ENCODE measurements around the gene LRRK1. TPM values are rescaled to one million over a fixed set of nuclear protein-coding genes. Genes with fewer than 3 reads are reported as not detected.

The LRRK1 gene
- total and polyA plus RNA-seq, 2 of the 13 experiments (the other 11 are each of a cell fraction or from before 2014, with no cell fraction given), result 0.13 to 1.2 TPM

DNA sequence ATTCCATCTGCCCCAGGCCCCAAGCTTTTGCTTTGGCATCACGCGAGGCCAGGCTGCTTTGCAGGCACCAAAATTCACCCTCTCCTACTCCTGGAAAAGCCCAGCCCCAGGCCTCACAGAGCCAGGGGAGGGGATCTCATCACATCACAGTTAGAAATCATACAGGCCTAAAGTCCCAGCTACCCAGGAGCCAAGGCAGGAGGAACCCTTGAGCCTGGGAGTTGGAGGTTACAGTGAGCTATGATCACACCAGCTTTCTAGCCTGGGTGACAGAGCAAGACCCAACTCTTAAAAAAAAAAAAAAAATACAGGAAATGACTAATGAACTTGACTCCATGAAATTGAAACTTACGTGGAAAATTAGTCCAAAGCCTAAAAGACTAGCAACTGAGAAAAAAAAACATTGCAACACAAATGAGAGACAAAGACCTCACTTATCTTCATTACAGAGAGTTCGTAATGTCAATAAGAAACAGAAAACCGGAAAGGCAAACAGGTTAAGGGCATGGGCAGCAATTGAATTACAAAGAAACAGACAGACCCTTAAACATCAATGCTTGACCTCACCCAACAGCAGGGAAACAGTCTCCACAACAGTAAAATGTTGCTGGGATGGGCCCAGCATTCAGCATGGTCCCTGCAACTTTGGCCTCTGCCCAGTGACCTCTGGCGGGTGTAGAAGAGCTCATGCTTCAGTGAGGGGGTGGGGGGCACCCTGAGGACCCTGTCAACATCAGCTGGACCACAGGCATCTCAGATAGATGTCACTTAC lies 151.5 kb downstream of the LRRK1 start (continued):
- no peak for TF ChIP-seq STAT5B (CRISPR knock-in tag; IDR thresholded peaks at IDR 0.05)
- 0 out of 2 replicates have a peak, but pooled peaks have one; percentile 21 for TF ChIP-seq MAZ (IDR thresholded peaks at IDR 0.05; ENCODE audit: borderline replicate concordance, low read depth, low read length)
- no peak for TF ChIP-seq MAZ (CRISPR knock-in tag; IDR thresholded peaks at IDR 0.05; ENCODE audit: low read depth)
- TF ChIP-seq PREB (CRISPR knock-in tag; IDR thresholded peaks at IDR 0.05), result no peak
- TF ChIP-seq ZNF530 (CRISPR knock-in tag; IDR thresholded peaks at IDR 0.05; ENCODE audit: low read depth), result no peak
- TF ChIP-seq, protein P1, sequence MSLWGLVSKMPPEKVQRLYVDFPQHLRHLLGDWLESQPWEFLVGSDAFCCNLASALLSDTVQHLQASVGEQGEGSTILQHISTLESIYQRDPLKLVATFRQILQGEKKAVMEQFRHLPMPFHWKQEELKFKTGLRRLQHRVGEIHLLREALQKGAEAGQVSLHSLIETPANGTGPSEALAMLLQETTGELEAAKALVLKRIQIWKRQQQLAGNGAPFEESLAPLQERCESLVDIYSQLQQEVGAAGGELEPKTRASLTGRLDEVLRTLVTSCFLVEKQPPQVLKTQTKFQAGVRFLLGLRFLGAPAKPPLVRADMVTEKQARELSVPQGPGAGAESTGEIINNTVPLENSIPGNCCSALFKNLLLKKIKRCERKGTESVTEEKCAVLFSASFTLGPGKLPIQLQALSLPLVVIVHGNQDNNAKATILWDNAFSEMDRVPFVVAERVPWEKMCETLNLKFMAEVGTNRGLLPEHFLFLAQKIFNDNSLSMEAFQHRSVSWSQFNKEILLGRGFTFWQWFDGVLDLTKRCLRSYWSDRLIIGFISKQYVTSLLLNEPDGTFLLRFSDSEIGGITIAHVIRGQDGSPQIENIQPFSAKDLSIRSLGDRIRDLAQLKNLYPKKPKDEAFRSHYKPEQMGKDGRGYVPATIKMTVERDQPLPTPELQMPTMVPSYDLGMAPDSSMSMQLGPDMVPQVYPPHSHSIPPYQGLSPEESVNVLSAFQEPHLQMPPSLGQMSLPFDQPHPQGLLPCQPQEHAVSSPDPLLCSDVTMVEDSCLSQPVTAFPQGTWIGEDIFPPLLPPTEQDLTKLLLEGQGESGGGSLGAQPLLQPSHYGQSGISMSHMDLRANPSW (CRISPR knock-in tag; IDR thresholded peaks at IDR 0.05; ENCODE audit: borderline replicate concordance), result peak; percentile 94
- TF ChIP-seq ZNF781 (CRISPR knock-in tag; IDR thresholded peaks at IDR 0.05; ENCODE audit: borderline replicate concordance, not compliant biosample characterization), result no peak
- TF ChIP-seq, protein P2, sequence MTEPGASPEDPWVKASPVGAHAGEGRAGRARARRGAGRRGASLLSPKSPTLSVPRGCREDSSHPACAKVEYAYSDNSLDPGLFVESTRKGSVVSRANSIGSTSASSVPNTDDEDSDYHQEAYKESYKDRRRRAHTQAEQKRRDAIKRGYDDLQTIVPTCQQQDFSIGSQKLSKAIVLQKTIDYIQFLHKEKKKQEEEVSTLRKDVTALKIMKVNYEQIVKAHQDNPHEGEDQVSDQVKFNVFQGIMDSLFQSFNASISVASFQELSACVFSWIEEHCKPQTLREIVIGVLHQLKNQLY (CRISPR knock-in tag; IDR thresholded peaks at IDR 0.05), result peak; percentile 48; the same call in 1 of the 2 replicates
- TF ChIP-seq ZNF256 (CRISPR knock-in tag; conservative IDR thresholded peaks at IDR 0.05), result no peak
- TF ChIP-seq CCDC6 (CRISPR knock-in tag; IDR thresholded peaks at IDR 0.05), result no peak
- peak; percentile 23; the same call in 1 of the 2 replicates for TF ChIP-seq SMC3 (IDR thresholded peaks at IDR 0.05; ENCODE audit: low read length)
- no peak for TF ChIP-seq SOX6 (IDR thresholded peaks at IDR 0.05)
- peak; percentile 99 for TF ChIP-seq SOX6 (CRISPR knock-in tag; IDR thresholded peaks at IDR 0.05)
- no peak for TF ChIP-seq ZNF180 (CRISPR knock-in tag; IDR thresholded peaks at IDR 0.05; ENCODE audit: borderline replicate concordance, low read depth)
- TF ChIP-seq ZNF20 (CRISPR knock-in tag; IDR thresholded peaks at IDR 0.05), result no peak
- no peak for TF ChIP-seq PHF20 (CRISPR knock-in tag; IDR thresholded peaks at IDR 0.05)
- TF ChIP-seq ZBTB14 (CRISPR knock-in tag; IDR thresholded peaks at IDR 0.05), result no peak
- TF ChIP-seq ATF7-NPFF (CRISPR knock-in tag; IDR thresholded peaks at IDR 0.05; ENCODE audit: low read depth), result no peak
- TF ChIP-seq HIVEP1 (CRISPR knock-in tag; IDR thresholded peaks at IDR 0.05), result no peak
- TF ChIP-seq FOXO1 (CRISPR knock-in tag; IDR thresholded peaks at IDR 0.05), result peak; percentile 77
- no peak for TF ChIP-seq ZNF570 (CRISPR knock-in tag; IDR thresholded peaks at IDR 0.05; ENCODE audit: borderline replicate concordance)
- TF ChIP-seq MTA1 (CRISPR knock-in tag; IDR thresholded peaks at IDR 0.05; ENCODE audit: borderline replicate concordance), result no peak; the same call in 1 of the 2 replicates
- no peak for TF ChIP-seq JUN (CRISPR knock-in tag; IDR thresholded peaks at IDR 0.05)
